ENCODE results near the gene GNL3.

GNL3 gene

DNA sequence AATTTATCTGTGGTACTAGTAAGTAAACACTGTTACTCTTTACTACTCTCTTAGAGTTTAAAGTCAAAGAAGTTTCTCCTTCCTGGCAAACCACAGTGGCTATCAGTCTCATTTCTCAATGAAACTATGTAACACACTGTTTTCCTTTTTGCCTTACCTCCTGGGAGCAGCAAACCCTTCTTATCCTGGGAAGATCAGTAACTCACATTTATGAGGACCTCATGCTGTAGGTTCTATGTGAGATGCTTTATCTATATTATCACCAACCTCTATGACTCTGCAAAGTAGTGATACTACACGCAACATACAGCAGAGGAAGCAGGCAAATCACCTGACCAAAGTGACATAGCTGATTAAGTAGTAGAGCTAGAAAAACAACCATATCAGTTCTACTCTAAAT is 35.4 kb upstream of the GNL3 start:
- H3K36me3 ChIP-seq (replicated peaks; ENCODE audit: low read depth, low read length): peaks cover 54% of the 10 kb centered on the region
- H3K79me2 ChIP-seq (ENCODE audit: low read length): no peaks in the 10 kb centered on the region
- H3K4me3 ChIP-seq (ENCODE audit: low read length): no peak overlapping the region
- no peaks in the 10 kb centered on the region for H3K9me3 ChIP-seq (ENCODE audit: insufficient read depth, low read length)
- H3K27me3 ChIP-seq (ENCODE audit: low read depth, low read length): no peaks in the 10 kb centered on the region
- no peak overlapping the region for H3K27ac ChIP-seq (ENCODE audit: low read length)
- H2AFZ ChIP-seq (ENCODE audit: low read depth, low read length): no peak overlapping the region
- no peaks in the 10 kb centered on the region for H4K20me1 ChIP-seq (ENCODE audit: insufficient read depth, low read length)
- H3K9ac ChIP-seq (ENCODE audit: low read length): no peak overlapping the region
- H3K4me1 ChIP-seq (ENCODE audit: low read length): no peaks in the 10 kb centered on the region
- no peak overlapping the region for H3K4me2 ChIP-seq (ENCODE audit: low read length)
- no peak for TF ChIP-seq EZH2phosphoT487 (IDR thresholded peaks at IDR 0.05; ENCODE audit: low read depth)
- TF ChIP-seq, protein P1, sequence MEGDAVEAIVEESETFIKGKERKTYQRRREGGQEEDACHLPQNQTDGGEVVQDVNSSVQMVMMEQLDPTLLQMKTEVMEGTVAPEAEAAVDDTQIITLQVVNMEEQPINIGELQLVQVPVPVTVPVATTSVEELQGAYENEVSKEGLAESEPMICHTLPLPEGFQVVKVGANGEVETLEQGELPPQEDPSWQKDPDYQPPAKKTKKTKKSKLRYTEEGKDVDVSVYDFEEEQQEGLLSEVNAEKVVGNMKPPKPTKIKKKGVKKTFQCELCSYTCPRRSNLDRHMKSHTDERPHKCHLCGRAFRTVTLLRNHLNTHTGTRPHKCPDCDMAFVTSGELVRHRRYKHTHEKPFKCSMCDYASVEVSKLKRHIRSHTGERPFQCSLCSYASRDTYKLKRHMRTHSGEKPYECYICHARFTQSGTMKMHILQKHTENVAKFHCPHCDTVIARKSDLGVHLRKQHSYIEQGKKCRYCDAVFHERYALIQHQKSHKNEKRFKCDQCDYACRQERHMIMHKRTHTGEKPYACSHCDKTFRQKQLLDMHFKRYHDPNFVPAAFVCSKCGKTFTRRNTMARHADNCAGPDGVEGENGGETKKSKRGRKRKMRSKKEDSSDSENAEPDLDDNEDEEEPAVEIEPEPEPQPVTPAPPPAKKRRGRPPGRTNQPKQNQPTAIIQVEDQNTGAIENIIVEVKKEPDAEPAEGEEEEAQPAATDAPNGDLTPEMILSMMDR (IDR thresholded peaks at IDR 0.05; ENCODE audit: low read depth, low read length): no peak

DNA sequence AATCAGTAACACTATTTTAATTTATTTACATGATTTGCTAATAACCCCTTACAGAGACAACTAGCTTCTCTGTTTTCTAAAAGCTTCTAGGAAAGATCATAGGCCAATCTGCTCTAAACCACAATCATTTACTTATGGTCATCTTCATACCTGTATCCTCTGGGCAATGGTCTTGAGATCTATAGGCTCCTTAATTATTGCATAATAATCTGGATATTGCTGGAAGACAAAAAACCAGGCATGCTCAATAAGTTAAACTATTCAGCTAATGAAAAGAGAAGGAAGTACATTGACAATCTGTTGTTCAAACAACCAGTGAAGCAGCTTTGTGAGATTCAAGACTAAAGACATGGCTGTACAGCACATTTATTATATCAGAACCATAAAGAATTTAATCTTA is 34.2 kb upstream of the GNL3 start:
- no peaks in the 10 kb centered on the region for H3K79me2 ChIP-seq (ENCODE audit: low read length)
- H2AFZ ChIP-seq (ENCODE audit: low read depth, low read length): no peak overlapping the region
- H3K4me3 ChIP-seq (ENCODE audit: low read length): no peak overlapping the region
- no peaks in the 10 kb centered on the region for H3K27me3 ChIP-seq (ENCODE audit: low read depth, low read length)
- H3K4me2 ChIP-seq (ENCODE audit: low read length): no peak overlapping the region
- H3K4me1 ChIP-seq (ENCODE audit: low read length): no peaks in the 10 kb centered on the region
- no peak overlapping the region for H3K9ac ChIP-seq (ENCODE audit: low read length)
- TF ChIP-seq EZH2phosphoT487 (IDR thresholded peaks at IDR 0.05; ENCODE audit: low read depth): no peak
- TF ChIP-seq, protein P1 (IDR thresholded peaks at IDR 0.05; ENCODE audit: low read depth, low read length): no peak
- peaks cover 54% of the 10 kb centered on the region for H3K36me3 ChIP-seq (replicated peaks; ENCODE audit: low read depth, low read length)
- H3K9me3 ChIP-seq (ENCODE audit: insufficient read depth, low read length): no peaks in the 10 kb centered on the region
- no peak overlapping the region for H3K27ac ChIP-seq (ENCODE audit: low read length)
- H4K20me1 ChIP-seq (ENCODE audit: insufficient read depth, low read length): no peaks in the 10 kb centered on the region

DNA sequence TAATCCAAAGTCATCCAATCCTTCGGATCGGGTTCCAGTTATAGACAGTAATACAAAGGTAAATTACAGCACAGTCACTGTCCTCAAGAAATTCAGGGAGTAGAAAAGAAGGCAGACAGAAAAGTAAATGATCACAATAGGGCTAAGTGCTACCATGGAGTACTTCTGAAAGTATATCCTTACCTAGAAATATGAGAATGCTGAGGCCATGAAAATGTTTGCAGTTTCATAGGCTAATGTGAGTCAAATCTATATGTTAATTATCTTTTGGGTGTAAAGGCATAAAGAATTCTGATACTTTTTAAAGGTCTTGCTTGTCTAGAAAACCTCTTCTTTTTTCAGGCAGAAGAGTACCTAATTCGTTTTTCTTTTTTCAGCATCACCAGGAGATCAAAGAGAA is 29.9 kb upstream of the GNL3 start:
- H3K9me3 ChIP-seq (ENCODE audit: insufficient read depth, low read length): no peaks in the 10 kb centered on the region
- no peak overlapping the region for H3K4me2 ChIP-seq (ENCODE audit: low read length)
- H3K9ac ChIP-seq (ENCODE audit: low read length): no peak overlapping the region
- no peaks in the 10 kb centered on the region for H3K27me3 ChIP-seq (ENCODE audit: low read depth, low read length)
- no peak overlapping the region for H2AFZ ChIP-seq (ENCODE audit: low read depth, low read length)
- TF ChIP-seq, protein P1 (IDR thresholded peaks at IDR 0.05; ENCODE audit: low read depth, low read length): no peak
- no peak for TF ChIP-seq EZH2phosphoT487 (IDR thresholded peaks at IDR 0.05; ENCODE audit: low read depth)
- no peaks in the 10 kb centered on the region for H3K4me1 ChIP-seq (ENCODE audit: low read length)
- peaks cover 56% of the 10 kb centered on the region for H3K36me3 ChIP-seq (replicated peaks; ENCODE audit: low read depth, low read length)
- H4K20me1 ChIP-seq (ENCODE audit: insufficient read depth, low read length): no peaks in the 10 kb centered on the region
- H3K27ac ChIP-seq (ENCODE audit: low read length): no peak overlapping the region
- no peaks in the 10 kb centered on the region for H3K79me2 ChIP-seq (ENCODE audit: low read length)
- no peak overlapping the region for H3K4me3 ChIP-seq (ENCODE audit: low read length)

DNA sequence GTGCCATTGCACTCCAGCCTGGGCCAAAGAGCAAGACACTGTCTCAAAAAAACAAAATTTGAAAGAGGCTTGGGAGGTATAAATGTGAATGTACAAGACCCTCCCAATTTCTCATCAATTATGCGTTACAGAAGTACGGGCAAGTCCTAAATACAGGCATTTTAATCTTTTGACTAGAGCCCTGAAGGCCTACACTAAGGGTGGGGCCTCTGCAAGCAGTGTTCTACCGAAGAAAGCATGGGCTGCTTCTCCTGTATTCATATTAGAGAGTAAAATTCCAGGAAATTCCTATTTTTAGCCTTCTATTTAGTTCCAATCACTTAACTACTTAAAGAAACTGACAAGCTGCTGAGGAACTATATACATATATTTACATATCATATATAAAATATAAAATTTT is 25.8 kb upstream of the GNL3 start:
- Histone ChIP-seq H3K27me3 (ENCODE audit: low read depth, low read length) (no peaks in the 10 kb centered on the region), H3K27ac (ENCODE audit: low read length) (no peak overlapping the region), H3K9ac (ENCODE audit: low read length) (no peak overlapping the region), H4K20me1 (ENCODE audit: insufficient read depth, low read length) (no peaks in the 10 kb centered on the region), H3K4me1 (ENCODE audit: low read length) (peaks cover 5% of the 10 kb centered on the region), H2AFZ (ENCODE audit: low read depth, low read length) (no peak overlapping the region), H3K4me2 (ENCODE audit: low read length) (no peak overlapping the region), H3K79me2 (ENCODE audit: low read length) (peaks cover 6% of the 10 kb centered on the region; the same call in 1 of the 2 replicates), H3K4me3 (ENCODE audit: low read length) (no peak overlapping the region), H3K9me3 (ENCODE audit: insufficient read depth, low read length) (no peaks in the 10 kb centered on the region), H3K36me3 (replicated peaks; ENCODE audit: low read depth, low read length) (peaks cover 67% of the 10 kb centered on the region)
- TF ChIP-seq, protein P1 (IDR thresholded peaks at IDR 0.05; ENCODE audit: low read depth, low read length): no peak
